ENCODE data around the gene MARVELD3. TPM values are rescaled to one million over a fixed set of nuclear protein-coding genes. Genes with fewer than 3 reads are reported as not detected.

The MARVELD3 gene
- total and polyA plus RNA-seq, 2 of the 8 experiments (the other 6 are each of a cell fraction or from before 2014, with no cell fraction given), result 18.0 to 34.8 TPM

DNA sequence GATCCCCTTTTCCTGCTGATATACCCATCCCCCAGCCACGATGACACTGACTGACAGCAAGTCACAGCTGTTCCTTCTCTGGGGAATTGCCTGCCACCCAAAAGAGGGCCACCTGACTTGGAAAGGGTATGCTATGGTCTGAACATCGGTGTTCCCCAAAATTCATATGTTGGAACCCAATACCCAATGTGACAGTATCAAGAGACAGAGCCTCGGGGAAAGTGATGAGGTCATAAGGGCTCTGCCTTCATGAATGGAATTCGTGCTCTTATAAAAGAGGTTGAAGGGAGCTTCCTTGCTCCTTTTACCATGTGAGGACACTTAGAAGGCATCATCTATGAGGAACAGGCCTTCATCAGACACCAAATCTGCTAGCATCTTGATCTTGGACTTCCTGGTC is 7.6 kb upstream of the MARVELD3 start:
- H3K4me2 ChIP-seq (ENCODE audit: insufficient read depth in 1 of 2, low read depth in 2 of 2, low read length in 2 of 2), result no peak overlapping the region
- no peak overlapping the region for H2BK120ac ChIP-seq (replicated peaks; ENCODE audit: low read depth, low read length)
- FAIRE-seq (no peak), DNase-seq (ENCODE audit: low read depth in 1 of 2, low spot score in 2 of 2) (no peak)
- no peaks in the 10 kb centered on the region for H3K36me3 ChIP-seq (ENCODE audit: control insufficient read depth in 2 of 4, insufficient read depth in 4 of 4, low read length in 3 of 4)
- TF ChIP-seq, protein P1, sequence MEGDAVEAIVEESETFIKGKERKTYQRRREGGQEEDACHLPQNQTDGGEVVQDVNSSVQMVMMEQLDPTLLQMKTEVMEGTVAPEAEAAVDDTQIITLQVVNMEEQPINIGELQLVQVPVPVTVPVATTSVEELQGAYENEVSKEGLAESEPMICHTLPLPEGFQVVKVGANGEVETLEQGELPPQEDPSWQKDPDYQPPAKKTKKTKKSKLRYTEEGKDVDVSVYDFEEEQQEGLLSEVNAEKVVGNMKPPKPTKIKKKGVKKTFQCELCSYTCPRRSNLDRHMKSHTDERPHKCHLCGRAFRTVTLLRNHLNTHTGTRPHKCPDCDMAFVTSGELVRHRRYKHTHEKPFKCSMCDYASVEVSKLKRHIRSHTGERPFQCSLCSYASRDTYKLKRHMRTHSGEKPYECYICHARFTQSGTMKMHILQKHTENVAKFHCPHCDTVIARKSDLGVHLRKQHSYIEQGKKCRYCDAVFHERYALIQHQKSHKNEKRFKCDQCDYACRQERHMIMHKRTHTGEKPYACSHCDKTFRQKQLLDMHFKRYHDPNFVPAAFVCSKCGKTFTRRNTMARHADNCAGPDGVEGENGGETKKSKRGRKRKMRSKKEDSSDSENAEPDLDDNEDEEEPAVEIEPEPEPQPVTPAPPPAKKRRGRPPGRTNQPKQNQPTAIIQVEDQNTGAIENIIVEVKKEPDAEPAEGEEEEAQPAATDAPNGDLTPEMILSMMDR (IDR thresholded peaks at IDR 0.05; ENCODE audit: control extremely low read depth in 1 of 3, insufficient read depth in 1 of 3, low read depth in 1 of 3, low read length in 3 of 3), result no peak
- no peak for TF ChIP-seq MAFK (IDR thresholded peaks at IDR 0.05; ENCODE audit: low read depth, low read length)
- TF ChIP-seq, protein P2, sequence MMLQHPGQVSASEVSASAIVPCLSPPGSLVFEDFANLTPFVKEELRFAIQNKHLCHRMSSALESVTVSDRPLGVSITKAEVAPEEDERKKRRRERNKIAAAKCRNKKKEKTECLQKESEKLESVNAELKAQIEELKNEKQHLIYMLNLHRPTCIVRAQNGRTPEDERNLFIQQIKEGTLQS (IDR thresholded peaks at IDR 0.05; ENCODE audit: insufficient read depth, low read depth, low read length), result no peak
- no peak for TF ChIP-seq EZH2 (IDR thresholded peaks at IDR 0.05; ENCODE audit: low read depth, low read length, severe bottlenecking)
- no peak for TF ChIP-seq NRF1 (IDR thresholded peaks at IDR 0.05; ENCODE audit: low read depth, low read length)
- TF ChIP-seq, protein P3, sequence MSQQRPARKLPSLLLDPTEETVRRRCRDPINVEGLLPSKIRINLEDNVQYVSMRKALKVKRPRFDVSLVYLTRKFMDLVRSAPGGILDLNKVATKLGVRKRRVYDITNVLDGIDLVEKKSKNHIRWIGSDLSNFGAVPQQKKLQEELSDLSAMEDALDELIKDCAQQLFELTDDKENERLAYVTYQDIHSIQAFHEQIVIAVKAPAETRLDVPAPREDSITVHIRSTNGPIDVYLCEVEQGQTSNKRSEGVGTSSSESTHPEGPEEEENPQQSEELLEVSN (IDR thresholded peaks at IDR 0.05), result no peak
- TF ChIP-seq, protein P4, sequence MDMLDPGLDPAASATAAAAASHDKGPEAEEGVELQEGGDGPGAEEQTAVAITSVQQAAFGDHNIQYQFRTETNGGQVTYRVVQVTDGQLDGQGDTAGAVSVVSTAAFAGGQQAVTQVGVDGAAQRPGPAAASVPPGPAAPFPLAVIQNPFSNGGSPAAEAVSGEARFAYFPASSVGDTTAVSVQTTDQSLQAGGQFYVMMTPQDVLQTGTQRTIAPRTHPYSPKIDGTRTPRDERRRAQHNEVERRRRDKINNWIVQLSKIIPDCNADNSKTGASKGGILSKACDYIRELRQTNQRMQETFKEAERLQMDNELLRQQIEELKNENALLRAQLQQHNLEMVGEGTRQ (IDR thresholded peaks at IDR 0.05; ENCODE audit: low read length), result no peak
- TF ChIP-seq TBP (IDR thresholded peaks at IDR 0.05; ENCODE audit: low read depth, low read length), result no peak
- H2AK5ac ChIP-seq (ENCODE audit: low read depth, low read length), result no peak overlapping the region
- H3K23me2 ChIP-seq (ENCODE audit: low read depth, low read length), result no peaks in the 10 kb centered on the region
- H3K23ac ChIP-seq (ENCODE audit: insufficient read length), result no peak overlapping the region
- ChIA-PET CTCF (ENCODE audit: partially characterized antibody) (interaction anchor here (0.8 to 3.0 kb wide), 3 partner anchors 19 to 80 kb away, joined by 3 to 9 read pairs (median 4); no protein-coding TSS in a partner anchor), POLR2A (ENCODE audit: partially characterized antibody) (interaction anchor here (1.4 kb wide), 1 partner anchor 9 kb away, joined by 5 read pairs; no protein-coding TSS in a partner anchor)
- no peak overlapping the region for H3K14ac ChIP-seq (ENCODE audit: insufficient read length)
- no peak overlapping the region for H4K5ac ChIP-seq (ENCODE audit: insufficient read length, low read depth, low read length)
- no peaks in the 10 kb centered on the region for H3K79me2 ChIP-seq (ENCODE audit: control insufficient read depth in 1 of 2, insufficient read depth in 2 of 2, low read length in 2 of 2)
- H3K18ac ChIP-seq (ENCODE audit: extremely low read depth, low read length), result no peak overlapping the region
- H3K27me3 ChIP-seq (replicated peaks in 1 of 4; ENCODE audit: control insufficient read depth in 3 of 4, extremely low read depth in 1 of 4, insufficient read depth in 3 of 4, low read length in 3 of 4), result no peaks in the 10 kb centered on the region
- 0 out of 2 replicates have a peak overlapping the region, but pooled peaks have one; percentile 72 for H2BK20ac ChIP-seq (ENCODE audit: low read length)
- no peak overlapping the region for H2AFZ ChIP-seq (ENCODE audit: low read length)
- H4K91ac ChIP-seq (replicated peaks; ENCODE audit: insufficient read length, low read length), result no peak overlapping the region
- 0 out of 7 replicates have a peak overlapping the region, but pooled peaks of 1 of the 4 experiments have one; percentile 11 for H3K9ac ChIP-seq (replicated peaks in 1 of 4; ENCODE audit: extremely low read depth in 1 of 4, low read depth in 3 of 4, low read length in 3 of 4)
- H4K20me1 ChIP-seq (replicated peaks in 1 of 2; ENCODE audit: control insufficient read depth in 1 of 2, insufficient read depth in 2 of 2, low read length in 2 of 2), result peaks cover 0 to 1% of the 10 kb centered on the region in 2 experiments
- no peak overlapping the region for H3K4ac ChIP-seq (replicated peaks; ENCODE audit: insufficient read length, low read depth, low read length)
- no peaks in the 10 kb centered on the region for H3K9me3 ChIP-seq (ENCODE audit: insufficient read depth in 2 of 2, low read depth in 1 of 2, low read length in 1 of 2)
- no peak overlapping the region; the same call in 1 of the 2 replicates for H4K8ac ChIP-seq (ENCODE audit: extremely low read depth, insufficient read depth, low read length)
- H2BK15ac ChIP-seq (ENCODE audit: low read length), result no peak overlapping the region
- no peak overlapping the region for H2BK12ac ChIP-seq (ENCODE audit: low read depth, low read length)
- H3K4me1 ChIP-seq (replicated peaks in 1 of 4; ENCODE audit: control insufficient read depth in 3 of 4, insufficient read depth in 4 of 4, low read length in 3 of 4), result no peaks in the 10 kb centered on the region
- no peaks in the 10 kb centered on the region for H3K79me1 ChIP-seq (ENCODE audit: low read depth, low read length)
- no peak overlapping the region for H2BK5ac ChIP-seq (ENCODE audit: low read depth, low read length)
- no peak overlapping the region for H3K56ac ChIP-seq (replicated peaks; ENCODE audit: insufficient read length, low read depth, low read length)
- no peak overlapping the region for H3K27ac ChIP-seq (ENCODE audit: low read depth, low read length)
- WGBS, 2 experiments (ENCODE audit: extremely low coverage in 1 of 2, insufficient coverage in 1 of 2, insufficient read length in 1 of 2, insufficient replicate concordance in 2 of 2, low coverage in 1 of 2, low lambda C conversion rate in 2 of 2, missing lambda C conversion rate in 1 of 2), result 91% methylated on average over 4 of the region's 4 CpGs; no CpG with 5 or more reads in 1 of the 2 experiments
- no peak overlapping the region for H3K4me3 ChIP-seq (ENCODE audit: extremely low read depth in 1 of 4, insufficient read depth in 2 of 4, low read depth in 3 of 4, low read length in 4 of 4)

All from H1 (cell line).